ENCODE results near the gene KIAA1328. TPM values are rescaled to one million over a fixed set of nuclear protein-coding genes. Genes with fewer than 3 reads are reported as not detected.

The KIAA1328 gene
- total RNA-seq, 1 experiment from 2014 or later, result 4.9 TPM

GRCh38 chr18:36798738-36799473 lies 30.0 kb upstream of the KIAA1328 start:
- CTCF ChIA-PET, result no interaction called here

DNA sequence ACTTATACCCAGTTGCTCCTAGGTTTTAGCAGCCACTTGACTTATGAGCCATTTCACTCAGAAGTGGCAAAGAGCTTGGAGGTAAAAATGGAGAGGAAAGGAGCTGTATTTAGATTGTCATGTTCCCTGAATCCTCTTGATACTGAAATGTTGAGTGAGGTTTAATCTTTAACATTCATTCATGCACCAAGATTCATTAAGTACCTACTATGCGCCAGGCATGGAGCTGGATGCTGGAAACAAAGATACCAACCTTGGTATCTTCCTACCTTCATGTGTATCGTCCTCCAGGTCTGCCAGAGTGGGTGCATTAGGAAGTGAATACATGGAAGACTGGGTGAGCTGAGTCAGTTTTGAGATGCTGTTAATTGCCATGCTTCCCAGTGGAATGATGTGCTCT lies 23.8 kb upstream of the KIAA1328 start:
- CTCF ChIA-PET, result no interaction called here
- no TSS peak for BruUV-seq (replicated peaks)
- TF ChIP-seq CTCF (IDR thresholded peaks at IDR 0.05; ENCODE audit: insufficient read depth in 1 of 2, low read depth in 1 of 2, low read length in 1 of 2, severe bottlenecking in 1 of 2, unreplicated experiment in 1 of 2), result no peak
- H3K36me3 ChIP-seq (ENCODE audit: control insufficient read depth, insufficient read depth, low read length), result no peaks in the 10 kb centered on the region
- no peak overlapping the region for H3K4me3 ChIP-seq (ENCODE audit: low read depth, low read length)
- intact Hi-C loops (cut with micrococcal nuclease; ENCODE audit: unreplicated experiment), result no loop called here
- no peaks in the 10 kb centered on the region for H3K27me3 Mint-ChIP-seq (ENCODE audit: insufficient read depth, unreplicated experiment)
- H3K4me1 Mint-ChIP-seq (ENCODE audit: low read depth, unreplicated experiment), result no peaks in the 10 kb centered on the region
- H3K36me3 Mint-ChIP-seq (ENCODE audit: insufficient read depth, unreplicated experiment), result peaks cover 36% of the 10 kb centered on the region
- no peak overlapping the region for H3K4me3 Mint-ChIP-seq (ENCODE audit: unreplicated experiment)
- H3K9me3 Mint-ChIP-seq (ENCODE audit: unreplicated experiment), result no peaks in the 10 kb centered on the region
- POLR2A ChIA-PET, result no interaction called here
- H3K9me3 ChIP-seq, result no peaks in the 10 kb centered on the region
- no peak for DNase-seq
- H3K4me1 ChIP-seq, result no peaks in the 10 kb centered on the region
- H3K27ac Mint-ChIP-seq (ENCODE audit: unreplicated experiment), result no peak overlapping the region
- H3K27me3 ChIP-seq (replicated peaks; ENCODE audit: control insufficient read depth, insufficient read depth, low read length), result no peaks in the 10 kb centered on the region

More at GRCh38 chr18:36798738-36799473, 30.0 kb upstream of the KIAA1328 start:
- Mint-ChIP-seq H3K36me3 (ENCODE audit: insufficient read depth, unreplicated experiment) (peaks cover 16% of the 10 kb centered on the region), H3K9me3 (ENCODE audit: unreplicated experiment) (no peaks in the 10 kb centered on the region), H3K27me3 (ENCODE audit: insufficient read depth, unreplicated experiment) (no peaks in the 10 kb centered on the region), H3K4me3 (ENCODE audit: unreplicated experiment) (no peak overlapping the region), H3K4me1 (ENCODE audit: low read depth, unreplicated experiment) (no peaks in the 10 kb centered on the region), H3K27ac (ENCODE audit: unreplicated experiment) (no peak overlapping the region)
- Histone ChIP-seq H3K36me3 (ENCODE audit: control insufficient read depth, insufficient read depth, low read length) (no peaks in the 10 kb centered on the region), H3K4me3 (ENCODE audit: low read depth, low read length) (no peak overlapping the region), H3K27me3 (replicated peaks; ENCODE audit: control insufficient read depth, insufficient read depth, low read length) (no peaks in the 10 kb centered on the region), H3K4me1 (no peaks in the 10 kb centered on the region), H3K9me3 (no peaks in the 10 kb centered on the region)
- POLR2A ChIA-PET, result no interaction called here
- DNase-seq, result no peak
- intact Hi-C loops (cut with micrococcal nuclease; ENCODE audit: unreplicated experiment), result no loop called here
- BruUV-seq (replicated peaks), result no TSS peak
- no peak for TF ChIP-seq CTCF (IDR thresholded peaks at IDR 0.05; ENCODE audit: insufficient read depth in 1 of 2, low read depth in 1 of 2, low read length in 1 of 2, severe bottlenecking in 1 of 2, unreplicated experiment in 1 of 2)

DNA sequence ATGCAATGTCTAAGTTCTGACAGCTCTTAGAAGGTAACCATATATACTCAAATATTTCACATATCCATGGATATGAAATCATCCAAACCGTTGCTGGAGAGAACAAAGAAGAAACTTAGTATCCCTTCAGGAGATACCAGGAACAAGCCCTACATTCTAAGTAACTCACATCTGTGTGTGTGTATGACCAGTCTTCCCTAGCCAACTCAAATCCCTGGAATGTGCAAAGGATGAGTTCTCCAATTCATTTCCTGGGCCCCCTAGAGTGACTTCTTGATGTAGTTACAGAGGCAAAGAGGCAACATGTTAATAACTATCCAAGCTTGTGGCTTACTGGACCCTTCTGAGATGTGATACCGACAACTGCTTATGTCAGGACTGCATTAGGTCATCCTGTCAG lies 20.2 kb upstream of the KIAA1328 start:
- H3K27me3 Mint-ChIP-seq (ENCODE audit: insufficient read depth, unreplicated experiment), result no peaks in the 10 kb centered on the region
- Histone ChIP-seq H3K4me3 (ENCODE audit: low read depth, low read length) (no peak overlapping the region), H3K27me3 (replicated peaks; ENCODE audit: control insufficient read depth, insufficient read depth, low read length) (no peaks in the 10 kb centered on the region), H3K36me3 (ENCODE audit: control insufficient read depth, insufficient read depth, low read length) (no peaks in the 10 kb centered on the region), H3K9me3 (no peaks in the 10 kb centered on the region), H3K4me1 (no peaks in the 10 kb centered on the region)
- H3K27ac Mint-ChIP-seq (ENCODE audit: unreplicated experiment), result no peak overlapping the region
- no TSS peak for BruUV-seq (replicated peaks)
- intact Hi-C loops (cut with micrococcal nuclease; ENCODE audit: unreplicated experiment), result loop anchor here (1.0 kb wide), 2 partner anchors 39 to 120 kb away; no protein-coding TSS in a partner anchor
- POLR2A ChIA-PET, result no interaction called here
- CTCF ChIA-PET, result no interaction called here
- no peak overlapping the region for H3K4me3 Mint-ChIP-seq (ENCODE audit: unreplicated experiment)
- no peaks in the 10 kb centered on the region for H3K4me1 Mint-ChIP-seq (ENCODE audit: low read depth, unreplicated experiment)
- no peak for TF ChIP-seq CTCF (IDR thresholded peaks at IDR 0.05; ENCODE audit: insufficient read depth in 1 of 2, low read depth in 1 of 2, low read length in 1 of 2, severe bottlenecking in 1 of 2, unreplicated experiment in 1 of 2)
- H3K36me3 Mint-ChIP-seq (ENCODE audit: insufficient read depth, unreplicated experiment), result peaks cover 21% of the 10 kb centered on the region
- no peak for DNase-seq
- no peaks in the 10 kb centered on the region for H3K9me3 Mint-ChIP-seq (ENCODE audit: unreplicated experiment)

Data from Caco-2 (cell line).